GM12891 (cell line): ENCODE data around the gene RSAD2.
"Not testable (repeated sequence)": the region's sequence is repeated elsewhere in the genome, so short reads cannot be mapped to it uniquely, and the experiment has no call there.

ENCODE experiments used
- DNase-seq: peaks from one replicate; pipeline ENCODE4 v3.0.0; 2011; ENCODE audit warnings: low spot score; ENCODE audit not compliant: insufficient read length
- FAIRE-seq: peaks from 2 replicates; lab custom pipeline; 2011; peaks lifted over from hg19 to GRCh38; lab: Jason Lieb, UNC
- PAX5 ChIP-seq: IDR thresholded peaks from 2 replicates; pipeline ENCODE4 v1.6.1; 2011; ENCODE audit warnings: low read length, moderate library complexity, mild to moderate bottlenecking; ENCODE audit not compliant: insufficient read depth, severe bottlenecking
- POLR2A ChIP-seq: IDR thresholded peaks from 2 replicates; pipeline ENCODE4 v1.6.1; 2011; ENCODE audit warnings: low read depth, low read length, control low read depth
- POLR2AphosphoS5 ChIP-seq: IDR thresholded peaks from 2 replicates; pipeline ENCODE4 v1.6.1; 2011; ENCODE audit warnings: low read depth, low read length, control low read depth
- POU2F2 ChIP-seq: IDR thresholded peaks from 2 replicates; pipeline ENCODE4 v1.6.1; 2011; ENCODE audit warnings: low read depth, mild to moderate bottlenecking, control low read depth, low read length, moderate library complexity
- SPI1 ChIP-seq: IDR thresholded peaks from 2 replicates; pipeline ENCODE4 v1.6.1; 2011; ENCODE audit warnings: low read depth, low read length, control low read depth
- TAF1 ChIP-seq: IDR thresholded peaks from 2 replicates; pipeline ENCODE4 v1.6.1; 2011; ENCODE audit warnings: low read depth, low read length, control low read depth

RSAD2 gene

DNA sequence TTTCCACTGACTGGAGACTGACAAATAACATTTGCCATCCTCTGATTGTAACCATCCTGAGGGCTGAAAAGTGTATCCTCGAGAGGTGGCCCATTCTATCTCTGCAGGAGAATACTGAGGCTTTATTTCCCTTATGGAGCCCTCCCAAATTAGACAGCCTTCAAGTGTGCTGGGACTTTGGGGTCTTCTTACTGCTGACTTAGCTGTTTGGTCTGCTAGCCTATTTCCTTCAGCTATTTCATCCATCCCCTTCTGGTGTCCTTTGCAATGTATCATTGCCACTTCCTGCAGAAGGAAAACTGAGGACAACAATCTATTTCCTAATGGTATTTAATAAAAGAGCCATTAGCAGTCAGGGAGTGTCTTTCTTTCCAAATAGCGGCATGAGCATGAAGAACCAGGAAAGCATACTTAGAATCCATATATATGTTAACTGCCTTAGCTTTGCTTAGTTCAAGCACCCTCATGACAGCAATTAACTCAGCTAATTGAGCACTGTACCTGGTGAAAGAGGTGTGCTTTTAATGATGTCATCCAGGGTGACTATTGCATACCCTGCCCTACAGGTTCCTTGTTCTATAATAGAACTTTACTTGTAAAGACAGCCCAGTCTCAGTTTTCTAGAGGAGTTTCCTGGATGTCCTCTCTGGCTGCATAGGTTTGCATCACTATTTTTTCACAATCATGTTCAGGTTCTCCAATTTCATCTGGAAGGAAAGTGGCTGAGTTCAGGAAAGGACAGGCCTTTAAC is 35.9 kb upstream of the RSAD2 start:
- FAIRE-seq (no peak), DNase-seq (no peak)
- no peak for TF ChIP-seq PAX5
- TF ChIP-seq TAF1, result no peak
- TF ChIP-seq POLR2A, result no peak
- TF ChIP-seq SPI1, result no peak
- TF ChIP-seq POLR2AphosphoS5, result no peak
- no peak for TF ChIP-seq POU2F2

DNA sequence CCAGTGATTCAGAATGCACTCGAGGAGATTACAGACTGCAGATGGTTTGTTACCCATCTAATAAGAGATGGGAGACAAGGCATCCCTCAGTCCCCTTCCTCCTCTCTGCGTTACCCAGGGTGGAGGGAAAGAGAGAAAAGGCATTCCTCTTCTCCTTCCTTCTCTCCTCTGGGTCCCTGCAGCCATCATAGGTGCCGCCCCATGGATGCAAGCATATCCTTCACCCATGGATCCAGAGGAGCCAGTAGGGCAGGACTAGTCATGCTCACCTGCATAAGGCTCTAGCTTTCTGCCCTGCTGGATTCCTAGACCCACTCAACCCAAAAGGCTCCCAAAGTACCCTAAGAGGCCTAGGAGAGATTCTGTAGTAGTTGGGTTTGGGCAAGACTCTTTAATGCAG is 32.3 kb upstream of the RSAD2 start:
- no peak for TF ChIP-seq TAF1
- no peak for TF ChIP-seq POLR2A
- TF ChIP-seq POLR2AphosphoS5, result no peak
- TF ChIP-seq PAX5, result no peak
- no peak for TF ChIP-seq SPI1
- no peak for TF ChIP-seq POU2F2
- DNase-seq (no peak), FAIRE-seq (no peak)

DNA sequence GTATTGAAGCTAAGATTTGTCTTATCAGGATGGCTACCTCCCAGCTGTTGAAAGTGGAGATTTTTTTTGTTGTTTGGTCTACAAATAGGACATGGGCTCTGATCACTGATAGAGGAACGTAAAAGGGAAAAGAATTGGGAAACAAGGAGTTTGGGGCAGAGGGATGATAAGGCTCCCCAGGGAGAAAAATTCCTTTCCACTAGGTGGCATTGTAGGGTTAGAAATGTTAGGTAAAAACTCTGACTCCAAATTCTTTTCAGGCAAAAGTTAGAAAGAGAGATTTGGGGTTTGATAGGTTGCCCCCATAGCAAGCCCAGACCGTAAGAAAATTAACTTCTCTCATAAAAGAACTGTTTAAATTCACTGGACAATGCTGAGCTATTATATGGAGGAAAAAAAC is 31.7 kb upstream of the RSAD2 start:
- FAIRE-seq, result no peak
- TF ChIP-seq POLR2A (no peak), PAX5 (no peak), TAF1 (no peak), POU2F2 (no peak), SPI1 (no peak), POLR2AphosphoS5 (no peak)
- DNase-seq, result no peak

- no peak for TF ChIP-seq SPI1
- no peak for TF ChIP-seq PAX5
- TF ChIP-seq POU2F2, result no peak
- no peak for TF ChIP-seq POLR2A
- TF ChIP-seq POLR2AphosphoS5, result no peak
- TF ChIP-seq TAF1, result no peak
- no peak for FAIRE-seq
- DNase-seq, result no peak
These were observed 31.0 kb upstream of the RSAD2 start for GRCh38 chr2:6846540-6846939.

GRCh38 chr2:6846967-6847681 is 30.5 kb upstream of the RSAD2 start:
- no peak for FAIRE-seq
- no peak for DNase-seq
- TF ChIP-seq POLR2A (no peak), POLR2AphosphoS5 (no peak), PAX5 (no peak), POU2F2 (no peak), TAF1 (no peak), SPI1 (no peak)

- no peak for DNase-seq
- no peak for FAIRE-seq
- TF ChIP-seq PAX5 (no peak), POU2F2 (no peak)
These were observed 25.4 kb upstream of the RSAD2 start for GRCh38 chr2:6852195-6852594.

GRCh38 chr2:6854416-6854815 is 23.2 kb upstream of the RSAD2 start:
- DNase-seq (no peak), FAIRE-seq (no peak)
- TF ChIP-seq PAX5, result no peak

DNA sequence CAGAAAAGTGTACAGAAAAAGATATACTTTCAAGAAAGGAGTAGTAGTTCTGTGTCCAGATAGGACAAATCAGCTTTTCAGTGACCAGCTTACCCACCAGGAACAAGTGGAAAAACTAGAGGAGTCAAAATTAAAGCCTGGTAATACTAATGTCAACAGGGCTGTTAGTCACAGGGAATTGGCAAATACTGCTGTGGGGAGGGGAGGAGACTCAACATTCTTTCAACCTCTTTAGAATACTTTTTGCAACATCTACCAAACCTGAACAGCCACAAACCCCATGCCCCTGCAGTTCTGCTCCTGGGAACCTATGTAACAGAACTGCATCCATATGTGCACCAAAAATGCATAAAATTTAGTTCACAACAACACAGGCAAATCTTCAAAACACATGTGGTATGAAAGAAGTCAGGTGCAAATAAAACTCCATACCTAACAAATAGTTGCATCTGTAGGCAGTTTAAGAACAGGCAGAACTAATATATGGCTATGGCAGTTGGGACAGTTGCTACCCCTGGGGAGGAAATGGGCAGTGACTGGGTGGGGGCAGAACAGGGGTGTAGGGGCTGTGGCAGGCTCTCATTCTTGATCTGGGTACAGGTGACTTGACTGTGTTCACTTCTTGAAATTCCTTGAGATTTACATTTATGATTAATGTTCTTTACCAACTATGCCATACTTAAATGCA is 21.6 kb upstream of the RSAD2 start:
- no peak for TF ChIP-seq POLR2AphosphoS5
- no peak for TF ChIP-seq SPI1
- TF ChIP-seq PAX5, result no peak
- no peak for TF ChIP-seq TAF1
- no peak for TF ChIP-seq POU2F2
- no peak for TF ChIP-seq POLR2A
- FAIRE-seq (peak; percentile 54), DNase-seq (no peak)

DNA sequence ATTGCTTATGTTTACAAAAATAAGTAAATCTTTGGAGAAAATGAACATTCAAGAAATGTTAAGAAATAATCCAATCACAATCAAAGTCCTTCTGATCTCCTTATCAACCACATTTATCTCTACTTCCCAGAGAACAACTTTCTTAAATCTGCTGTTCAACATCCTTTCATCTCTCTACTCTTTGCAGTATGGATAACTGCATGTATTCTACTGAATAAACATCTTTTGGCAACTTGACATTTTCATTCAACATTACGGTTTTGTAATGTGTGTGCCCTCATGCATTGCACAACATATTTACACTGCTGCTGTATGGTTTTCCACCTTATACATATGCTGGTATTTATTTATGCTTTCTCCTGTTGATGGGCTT is 21.0 kb upstream of the RSAD2 start:
- FAIRE-seq (no peak), DNase-seq (no peak)
- no peak for TF ChIP-seq POLR2A
- TF ChIP-seq POLR2AphosphoS5, result no peak
- no peak for TF ChIP-seq PAX5
- TF ChIP-seq TAF1, result no peak
- no peak for TF ChIP-seq SPI1
- no peak for TF ChIP-seq POU2F2

DNA sequence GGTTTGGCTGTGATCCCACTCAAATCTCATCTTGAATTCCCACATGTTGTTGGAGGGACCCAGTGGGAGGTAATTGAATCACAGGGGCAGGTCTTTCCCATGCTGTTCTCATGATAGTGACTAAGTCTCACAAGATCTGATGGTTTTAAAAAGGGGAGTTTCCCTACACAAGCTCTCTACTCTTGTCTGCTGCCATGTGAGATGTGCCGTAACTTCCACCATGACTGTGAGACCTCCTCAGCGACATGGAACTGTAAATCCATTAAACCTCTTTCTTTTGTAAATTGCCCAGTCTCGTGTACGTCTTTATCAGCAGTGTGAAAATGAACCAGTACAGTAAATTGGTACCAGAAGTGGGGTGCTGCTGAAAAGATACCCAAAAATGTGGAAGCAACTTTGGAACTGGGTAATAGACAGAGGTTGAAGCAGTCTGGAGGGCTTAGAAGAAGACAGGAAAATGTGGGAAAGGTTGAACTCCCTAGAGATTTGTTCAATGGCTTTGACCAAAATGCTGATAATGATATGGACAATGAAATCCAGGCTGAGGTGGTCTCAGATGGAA is 19.0 kb upstream of the RSAD2 start:
- not testable (repeated sequence) for DNase-seq, FAIRE-seq

- no peak for DNase-seq
- no peak for TF ChIP-seq POLR2A
- TF ChIP-seq POU2F2, result no peak
- TF ChIP-seq POLR2AphosphoS5, result no peak
- TF ChIP-seq TAF1, result no peak
- no peak for TF ChIP-seq PAX5
- no peak for TF ChIP-seq SPI1
- no peak for FAIRE-seq
These were observed 17.3 kb upstream of the RSAD2 start for GRCh38 chr2:6860296-6860695.
